ENCODE results near the gene BEND7. TPM values are rescaled to one million over a fixed set of nuclear protein-coding genes. Genes with fewer than 3 reads are reported as not detected.

BEND7 gene
- total RNA-seq, 1 donor from 2014 or later = 15.8 TPM

DNA sequence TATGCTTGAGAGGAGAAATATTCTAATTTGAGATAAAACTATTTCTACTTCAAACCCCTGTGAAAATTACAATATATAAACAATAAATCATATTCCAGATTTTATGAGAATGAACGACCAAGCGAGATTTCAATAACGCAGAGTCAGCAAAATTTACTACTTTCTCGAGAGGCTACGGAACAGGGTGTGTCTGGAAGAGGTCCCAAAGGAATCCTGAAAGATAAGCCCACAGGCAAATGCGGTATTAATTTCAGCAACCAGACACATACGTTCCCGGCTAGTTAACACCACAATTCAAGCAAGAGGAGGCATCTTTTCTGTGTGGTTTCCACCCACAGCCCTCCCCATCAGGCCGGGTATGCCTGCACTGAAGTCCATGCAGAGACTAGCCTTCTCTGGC lies 26.4 kb downstream of the BEND7 start:
- Mint-ChIP-seq H3K9me3 (ENCODE audit: low read depth) (no peaks in the 10 kb centered on the region), H3K4me3 (ENCODE audit: unreplicated experiment) (no peak overlapping the region), H3K27me3 (ENCODE audit: low read depth) (no peaks in the 10 kb centered on the region), H3K36me3 (ENCODE audit: low read depth) (peaks cover 2% of the 10 kb centered on the region), H3K4me1 (ENCODE audit: low read depth) (peaks cover 8% of the 10 kb centered on the region), H3K27ac (ENCODE audit: unreplicated experiment) (no peak overlapping the region)
- TF ChIP-seq CTCF (IDR thresholded peaks at IDR 0.05) = no peak
- no peak for DNase-seq (ENCODE audit: low spot score)

- no peaks in the 10 kb centered on the region for H3K27me3 Mint-ChIP-seq (ENCODE audit: low read depth)
These were observed 28.6 kb downstream of the BEND7 start for GRCh38 chr10:13500201-13500600.

DNA sequence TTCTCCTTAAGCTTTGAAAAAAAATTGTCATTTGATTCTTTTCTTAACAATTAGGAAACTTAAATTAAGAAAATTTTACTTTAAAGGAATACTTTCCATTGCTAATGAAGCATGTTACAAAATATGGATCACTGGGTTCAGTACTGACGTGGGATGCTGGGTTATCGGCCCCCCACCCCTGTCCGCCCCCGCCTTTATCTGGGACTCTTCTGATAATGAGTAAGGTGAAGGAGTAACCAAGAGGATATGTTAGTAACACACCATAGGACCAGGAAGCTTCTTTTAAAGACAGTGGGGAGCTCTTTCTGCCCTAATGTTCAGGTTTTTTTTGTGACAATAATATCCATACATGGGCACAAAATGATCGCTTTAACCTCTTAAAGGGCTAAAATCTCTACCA lies 29.7 kb downstream of the BEND7 start:
- H3K36me3 Mint-ChIP-seq (ENCODE audit: low read depth) = peaks cover 10% of the 10 kb centered on the region
- no peaks in the 10 kb centered on the region for H3K27me3 Mint-ChIP-seq (ENCODE audit: low read depth)
- H3K4me3 Mint-ChIP-seq (ENCODE audit: unreplicated experiment) = no peak overlapping the region
- no peak for DNase-seq (ENCODE audit: low spot score)
- TF ChIP-seq CTCF (IDR thresholded peaks at IDR 0.05) = no peak
- H3K27ac Mint-ChIP-seq (ENCODE audit: unreplicated experiment) = no peak overlapping the region
- no peaks in the 10 kb centered on the region for H3K9me3 Mint-ChIP-seq (ENCODE audit: low read depth)
- H3K4me1 Mint-ChIP-seq (ENCODE audit: low read depth) = peaks cover 8% of the 10 kb centered on the region

More at GRCh38 chr10:13500201-13500600, 28.6 kb downstream of the BEND7 start:
- no peak for DNase-seq (ENCODE audit: low spot score)
- TF ChIP-seq CTCF (IDR thresholded peaks at IDR 0.05) = no peak
- Mint-ChIP-seq H3K36me3 (ENCODE audit: low read depth) (peaks cover 7% of the 10 kb centered on the region), H3K4me3 (ENCODE audit: unreplicated experiment) (no peak overlapping the region), H3K9me3 (ENCODE audit: low read depth) (no peaks in the 10 kb centered on the region), H3K27ac (ENCODE audit: unreplicated experiment) (no peak overlapping the region), H3K4me1 (ENCODE audit: low read depth) (peaks cover 8% of the 10 kb centered on the region)

DNA sequence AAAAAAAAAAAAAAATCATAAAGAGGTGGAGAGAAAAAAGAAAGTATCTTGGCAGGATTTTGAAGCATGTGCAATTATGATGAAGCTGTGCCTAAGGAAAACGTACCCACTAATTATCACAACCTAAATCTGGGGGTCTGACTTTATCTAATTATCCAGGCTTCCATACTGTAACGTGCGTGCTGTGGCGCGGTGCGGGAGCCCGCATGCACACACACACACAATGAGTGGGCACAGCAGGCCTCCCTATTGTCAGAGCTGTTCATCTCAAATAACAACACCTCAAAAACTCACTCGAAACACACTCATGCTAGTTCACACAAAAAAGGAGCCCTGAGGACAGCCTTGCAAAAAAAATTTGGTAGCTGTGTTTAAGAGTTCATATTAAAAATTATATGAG lies 31.9 kb downstream of the BEND7 start:
- no peak for TF ChIP-seq CTCF (IDR thresholded peaks at IDR 0.05)
- no peak overlapping the region for H3K4me3 Mint-ChIP-seq (ENCODE audit: unreplicated experiment)

DNA sequence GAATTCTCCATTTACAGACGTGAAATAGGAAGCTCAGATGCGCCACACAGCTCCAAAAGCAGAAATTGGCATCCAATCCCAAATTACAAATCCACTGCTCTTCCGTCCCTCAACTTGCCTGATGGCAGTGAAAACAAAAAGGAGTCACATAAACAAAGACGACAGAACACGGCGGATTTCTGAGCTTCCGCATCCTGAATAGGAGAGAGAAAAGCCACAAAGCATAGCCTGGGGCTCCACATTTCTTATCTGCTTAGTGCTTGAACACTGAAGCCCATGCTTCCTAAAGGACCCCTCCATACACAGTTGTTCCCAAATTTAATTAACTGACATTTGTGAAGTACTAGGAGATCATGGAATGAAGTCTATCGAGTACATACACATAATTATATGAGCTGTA lies 32.6 kb downstream of the BEND7 start:
- no peak for TF ChIP-seq CTCF (IDR thresholded peaks at IDR 0.05)
- no peaks in the 10 kb centered on the region for H3K27me3 Mint-ChIP-seq (ENCODE audit: low read depth)
- no peaks in the 10 kb centered on the region for H3K9me3 Mint-ChIP-seq (ENCODE audit: low read depth)
- no peak overlapping the region for H3K4me3 Mint-ChIP-seq (ENCODE audit: unreplicated experiment)
- H3K36me3 Mint-ChIP-seq (ENCODE audit: low read depth) = peaks cover 10% of the 10 kb centered on the region
- H3K4me1 Mint-ChIP-seq (ENCODE audit: low read depth) = no peaks in the 10 kb centered on the region
- DNase-seq (ENCODE audit: low spot score) = no peak
- H3K27ac Mint-ChIP-seq (ENCODE audit: unreplicated experiment) = no peak overlapping the region

More for the DNA sequence above, 31.9 kb downstream of the BEND7 start:
- H3K36me3 Mint-ChIP-seq (ENCODE audit: low read depth) = peaks cover 10% of the 10 kb centered on the region
- no peaks in the 10 kb centered on the region for H3K9me3 Mint-ChIP-seq (ENCODE audit: low read depth)
- DNase-seq (ENCODE audit: low spot score) = no peak
- no peaks in the 10 kb centered on the region for H3K27me3 Mint-ChIP-seq (ENCODE audit: low read depth)
- H3K4me1 Mint-ChIP-seq (ENCODE audit: low read depth) = no peaks in the 10 kb centered on the region
- no peak overlapping the region for H3K27ac Mint-ChIP-seq (ENCODE audit: unreplicated experiment)

All from chondrocyte (in vitro differentiated cells).